Measurements from ENCODE around the gene ZMYM4.

GRCh38 chr1:35288761-35289160 is 20.3 kb downstream of the ZMYM4 start:
- TF ChIP-seq CTCF (IDR thresholded peaks at IDR 0.05; ENCODE audit: low read depth, low read length, poor library complexity, severe bottlenecking) (no peak), EZH2phosphoT487 (IDR thresholded peaks at IDR 0.05; ENCODE audit: borderline replicate concordance, low read length) (no peak)
